GM18867 (cell line): Measurements from ENCODE around the gene ST6GALNAC4.
A peak's percentile ranks its signal among the peaks of the same experiment; 100 is the strongest.

ENCODE experiments used
- ATAC-seq: cut with Tn5 transposase; IDR thresholded peaks from one replicate; pipeline ENCODE4 v1.9.1; 2021; ENCODE audit warnings: mild to moderate bottlenecking, moderate library complexity; ENCODE audit not compliant: unreplicated experiment

Gene ST6GALNAC4, protein sequence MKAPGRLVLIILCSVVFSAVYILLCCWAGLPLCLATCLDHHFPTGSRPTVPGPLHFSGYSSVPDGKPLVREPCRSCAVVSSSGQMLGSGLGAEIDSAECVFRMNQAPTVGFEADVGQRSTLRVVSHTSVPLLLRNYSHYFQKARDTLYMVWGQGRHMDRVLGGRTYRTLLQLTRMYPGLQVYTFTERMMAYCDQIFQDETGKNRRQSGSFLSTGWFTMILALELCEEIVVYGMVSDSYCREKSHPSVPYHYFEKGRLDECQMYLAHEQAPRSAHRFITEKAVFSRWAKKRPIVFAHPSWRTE

GRCh38 chr9:127916720-127917581 lies at the start of gene ST6GALNAC4:
Gene ST6GALNAC4 (minus strand): TSS chr9:127917041. CDS start chr9:127916419, 622 bp downstream.
- peak; percentile 71 for ATAC-seq

GRCh38 chr9:127965953-127966352 lies 49.1 kb upstream of the ST6GALNAC4 start:
- ATAC-seq = no peak

- ATAC-seq = no peak
These were observed 46.7 kb upstream of the ST6GALNAC4 start for GRCh38 chr9:127963359-127964064.

DNA sequence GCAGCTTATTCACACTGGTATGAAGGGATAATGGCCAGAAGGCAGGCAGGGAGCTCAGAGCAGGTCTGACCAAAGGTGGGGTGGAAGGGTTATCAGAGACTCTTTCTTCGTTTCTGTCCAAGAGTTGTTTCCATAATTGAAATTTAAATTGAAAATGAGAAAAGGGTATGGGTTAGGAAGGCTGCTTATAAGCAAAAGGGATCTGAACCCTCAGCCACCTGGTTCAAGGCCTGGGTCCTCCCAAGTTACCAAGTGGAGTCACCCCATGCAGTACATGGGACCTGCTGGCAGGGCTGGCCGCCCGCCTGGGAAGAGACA lies 46.2 kb upstream of the ST6GALNAC4 start:
- no peak for ATAC-seq

GRCh38 chr9:127962278-127962677 lies 45.4 kb upstream of the ST6GALNAC4 start:
- no peak for ATAC-seq

DNA sequence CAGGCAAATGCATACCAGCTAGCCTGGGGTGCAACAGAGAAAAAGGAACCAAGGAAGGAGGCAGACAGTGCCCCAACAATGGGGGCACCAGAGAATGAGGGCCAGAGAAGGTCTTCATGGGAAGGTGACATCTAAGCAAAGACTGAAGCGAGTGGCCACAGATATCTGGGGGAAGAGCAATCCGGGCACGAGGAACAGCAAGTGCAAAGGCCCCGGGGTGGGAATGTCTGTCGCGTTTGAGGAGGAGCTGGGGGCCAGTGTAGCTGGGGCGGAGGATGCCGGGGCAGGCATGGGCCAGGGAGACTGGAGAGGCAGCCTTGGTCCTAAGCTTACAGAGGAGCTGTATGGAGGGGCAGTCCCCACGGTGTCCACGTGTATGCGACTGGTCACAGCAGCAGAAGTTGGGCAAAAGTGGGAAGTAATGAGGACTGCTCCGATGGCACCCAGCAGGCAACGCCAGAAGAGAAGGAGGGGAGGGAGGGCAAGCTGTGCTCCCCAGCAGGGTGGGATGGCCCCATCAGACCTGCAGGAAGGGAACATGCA lies 44.8 kb upstream of the ST6GALNAC4 start:
- ATAC-seq = no peak

DNA sequence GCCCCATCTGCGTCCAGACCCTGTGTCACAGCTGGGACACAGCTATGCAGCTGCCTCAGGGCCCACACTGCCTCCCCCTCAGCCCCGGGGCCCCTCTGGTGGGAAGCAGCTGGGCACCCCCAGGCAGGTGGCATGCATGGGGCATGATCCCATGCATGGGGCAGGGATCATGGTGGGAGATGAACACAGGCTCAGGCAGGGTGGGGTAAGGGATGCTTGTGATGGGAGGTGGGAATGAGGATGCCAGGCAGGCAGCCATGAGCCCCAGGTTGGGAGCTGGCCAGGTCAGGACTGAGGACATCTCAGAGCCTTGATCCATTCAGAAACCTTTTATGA lies 44.3 kb upstream of the ST6GALNAC4 start:
- no peak for ATAC-seq

GRCh38 chr9:127960410-127961154 lies 43.7 kb upstream of the ST6GALNAC4 start:
- no peak for ATAC-seq

DNA sequence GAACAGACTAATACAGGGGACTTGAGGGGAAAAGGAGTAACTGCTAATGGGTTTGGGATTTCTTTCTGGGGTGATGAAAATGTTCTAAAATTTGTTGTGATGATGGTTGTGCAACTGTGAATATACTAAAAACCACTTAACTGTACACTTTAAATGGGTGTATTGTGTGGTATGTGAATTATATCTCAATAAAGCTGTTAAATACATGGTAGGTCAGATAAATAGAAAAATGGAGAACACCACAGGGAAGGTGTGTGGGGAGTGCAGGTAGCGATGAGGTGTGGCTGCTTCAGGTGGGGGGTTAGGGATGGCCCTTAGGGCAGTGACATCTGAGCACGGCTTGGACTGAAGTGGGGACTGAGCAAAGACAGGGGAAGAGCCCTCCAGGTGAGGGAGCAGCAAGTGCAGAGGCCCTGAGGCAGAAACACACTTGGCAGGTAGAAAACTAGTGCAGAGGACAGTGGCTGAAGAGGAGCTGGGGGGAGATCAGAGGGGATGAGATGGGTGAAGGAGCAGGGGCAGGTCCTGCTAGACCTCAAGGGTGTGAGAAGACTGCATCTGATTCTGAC lies 43.1 kb upstream of the ST6GALNAC4 start:
- ATAC-seq = no peak

DNA sequence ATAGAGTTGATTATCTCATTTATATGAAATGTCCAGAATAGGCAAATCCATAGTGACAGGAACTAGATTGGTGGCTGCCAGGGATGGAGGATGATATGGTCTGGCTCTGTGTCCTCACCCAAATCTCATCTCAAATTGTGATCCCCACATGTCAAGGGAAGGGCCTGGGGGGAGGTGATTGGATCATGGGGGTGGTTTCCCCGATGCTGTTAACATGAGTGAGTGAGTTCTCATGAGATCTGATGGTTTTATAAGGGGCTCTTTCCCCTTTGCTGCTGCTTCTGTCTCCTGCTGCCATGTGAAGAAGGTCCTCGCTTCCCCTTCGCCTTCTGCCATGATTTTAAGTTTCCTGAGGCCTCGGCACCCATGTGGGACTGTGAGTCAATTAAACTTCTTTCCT lies 42.6 kb upstream of the ST6GALNAC4 start:
- no peak for ATAC-seq

GRCh38 chr9:127958728-127959127 lies 41.9 kb upstream of the ST6GALNAC4 start:
- no peak for ATAC-seq

- ATAC-seq = no peak
These were observed 38.6 kb upstream of the ST6GALNAC4 start for GRCh38 chr9:127955294-127956015.

GRCh38 chr9:127954831-127955293 lies 38.0 kb upstream of the ST6GALNAC4 start:
- ATAC-seq = no peak

GRCh38 chr9:127953768-127954505 lies 37.1 kb upstream of the ST6GALNAC4 start:
- no peak for ATAC-seq

DNA sequence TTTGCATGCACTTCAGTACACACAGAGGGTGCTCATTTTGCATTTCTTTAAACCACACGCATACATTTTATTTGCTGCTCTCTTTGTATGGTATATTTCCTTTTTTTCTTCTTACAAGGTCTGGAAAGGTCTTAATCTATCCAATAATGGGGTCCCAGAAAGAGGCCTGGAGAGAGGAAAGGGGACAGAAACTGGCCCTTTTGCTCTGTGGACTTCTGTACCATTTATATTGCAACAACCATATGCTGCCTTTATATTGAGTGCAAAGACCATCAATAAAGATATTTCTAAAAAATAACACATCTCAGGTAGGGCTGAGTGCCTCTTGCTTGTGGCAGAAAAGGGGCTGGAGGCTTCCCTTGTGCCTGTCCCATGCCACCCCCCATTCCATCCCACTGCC lies 36.3 kb upstream of the ST6GALNAC4 start:
- ATAC-seq = no peak

GRCh38 chr9:127950513-127951289 lies 33.9 kb upstream of the ST6GALNAC4 start:
- ATAC-seq = no peak

DNA sequence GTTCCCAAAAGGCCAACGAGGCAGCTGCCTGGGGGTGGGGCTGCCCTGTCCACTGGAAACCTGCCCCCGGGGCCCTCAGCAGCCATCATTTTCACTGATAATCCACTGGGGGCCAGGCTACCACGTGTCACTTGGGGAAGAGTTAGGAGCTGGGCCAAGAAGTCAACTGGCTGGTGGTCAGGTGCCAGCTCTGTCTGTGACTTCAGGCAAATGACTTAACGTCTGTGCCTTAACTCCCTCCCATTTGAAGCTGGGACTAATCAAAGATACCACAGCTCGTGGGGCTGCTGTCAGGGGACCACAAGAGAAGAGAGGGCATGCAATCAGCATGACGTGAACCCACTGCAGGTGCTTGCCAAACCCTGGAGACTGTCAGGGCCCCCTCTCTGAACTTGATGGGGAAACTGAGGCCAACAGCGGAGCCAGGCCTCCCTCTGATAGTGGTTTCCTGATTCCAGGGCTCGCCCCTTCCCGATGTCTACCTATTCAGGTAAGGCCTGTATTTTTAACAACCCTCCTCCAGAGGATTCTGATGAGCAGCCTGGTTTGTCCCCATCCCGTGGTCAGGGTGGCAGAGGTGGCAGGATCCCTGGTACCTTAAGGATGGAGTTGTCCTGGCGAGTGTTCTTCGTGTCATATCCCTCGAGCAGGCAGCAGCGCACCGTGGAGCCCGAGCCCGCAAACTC lies 33.1 kb upstream of the ST6GALNAC4 start:
- ATAC-seq = no peak
